Lower leg skin (tissue), 4 donors: ENCODE measurements around the gene TNFAIP1. TPM values are rescaled to one million over a fixed set of nuclear protein-coding genes. Genes with fewer than 3 reads are reported as not detected.

ENCODE experiments used
- DNase-seq, 2 donors: peaks; one replicate each; pipeline ENCODE4 v3.0.0-alpha.2; 2019; ENCODE audit warnings: low spot score in 2 of 2
- H3K4me3 ChIP-seq: fragments of 200-600 bp; sonication (generic); 2 replicates; pipeline ENCODE4 v1.5.1; 2017; ENCODE audit warnings: mild to moderate bottlenecking, low read depth; ENCODE audit not compliant: poor library complexity, severe bottlenecking
- CTCF ChIP-seq, 3 donors: fragments of 450-650 bp; IDR thresholded peaks; one replicate each; pipeline ENCODE4 v1.5.1; 2016; ENCODE audit warnings: antibody characterized with exemption in 3 of 3, mild to moderate bottlenecking in 3 of 3, moderate library complexity in 2 of 3
- POLR2A ChIP-seq, 2 donors: fragments of 450-650 bp; IDR thresholded peaks; one replicate each; pipeline ENCODE4 v1.6.1; 2016 to 2017; ENCODE audit warnings: antibody characterized with exemption in 2 of 2, mild to moderate bottlenecking in 1 of 2, moderate library complexity in 1 of 2
- WGBS, 2 donors: methylation state at CpG; one replicate each; pipeline ENCODE4 v1.1.5; 2018; 5-methylcytosine and 5-hydroxymethylcytosine counted together
- intact Hi-C: fragments of 100-400 bp; cut with DNase I; formaldehyde crosslinking; loops from one replicate; pipeline ENCODE4 v1.15.0; 2023; ENCODE audit warnings: low total_unique reads
- total RNA-seq, 4 donors: library from RNA; depleted of rRNA; stranded (reverse); fragments of >200 nt; gene quantifications; one replicate each; pipeline ENCODE4 v1.1.0, GENCODE V29; 2016

The TNFAIP1 gene
- total RNA-seq, 4 donors from 2014 or later: 23.6 to 42.6 (median 36.9) TPM

- H3K4me3 ChIP-seq: no peak overlapping the region
- DNase-seq: no peak
- no peak for TF ChIP-seq CTCF (IDR thresholded peaks at IDR 0.05)
- no peak for TF ChIP-seq POLR2A (IDR thresholded peaks at IDR 0.05)
- intact Hi-C loops: no loop called here
- WGBS, 2 donors: 50 to 60% methylated on average over 3 of the region's 3 CpGs
These were observed 39.6 kb upstream of the TNFAIP1 start for GRCh38 chr17:28295677-28296578.

GRCh38 chr17:28298449-28298848 is 37.1 kb upstream of the TNFAIP1 start:
- intact Hi-C loops: no loop called here
- H3K4me3 ChIP-seq: no peak overlapping the region
- no peak for DNase-seq
- TF ChIP-seq CTCF (IDR thresholded peaks at IDR 0.05): no peak
- TF ChIP-seq POLR2A (IDR thresholded peaks at IDR 0.05): no peak
- WGBS, 2 donors: 88 to 90% methylated on average over 3 of the region's 3 CpGs

GRCh38 chr17:28306954-28307401 is 28.6 kb upstream of the TNFAIP1 start:
- intact Hi-C loops: no loop called here
- 47 to 74% methylated on average over 4 to 19 of the region's 38 CpGs for WGBS, 2 donors
- TF ChIP-seq CTCF (IDR thresholded peaks at IDR 0.05): no peak
- no peak for TF ChIP-seq POLR2A (IDR thresholded peaks at IDR 0.05)
- no peak overlapping the region for H3K4me3 ChIP-seq
- DNase-seq: no peak

GRCh38 chr17:28313841-28314240 is 21.7 kb upstream of the TNFAIP1 start:
- no peak for DNase-seq
- WGBS, 2 donors: 83 to 88% methylated on average over 2 of the region's 2 CpGs
- no peak for TF ChIP-seq POLR2A (IDR thresholded peaks at IDR 0.05)
- no peak for TF ChIP-seq CTCF (IDR thresholded peaks at IDR 0.05)
- intact Hi-C loops: no loop called here
- H3K4me3 ChIP-seq: no peak overlapping the region

GRCh38 chr17:28315846-28316705 is 19.5 kb upstream of the TNFAIP1 start:
- no peak overlapping the region for H3K4me3 ChIP-seq
- DNase-seq: no peak
- TF ChIP-seq CTCF (IDR thresholded peaks at IDR 0.05): no peak
- TF ChIP-seq POLR2A (IDR thresholded peaks at IDR 0.05): no peak
- 89 to 94% methylated on average over 4 of the region's 4 CpGs for WGBS, 2 donors
- intact Hi-C loops: no loop called here
